ENCODE data around the gene F7.

GRCh38 chr13:113061796-113062425 lies 43.7 kb upstream of the F7 start:
- TF ChIP-seq CTCF (conservative IDR thresholded peaks at IDR 0.05; ENCODE audit: low read depth, low read length) (no peak), FOS (IDR thresholded peaks at IDR 0.05; ENCODE audit: low read depth, low read length) (no peak), POLR2A (IDR thresholded peaks at IDR 0.05; ENCODE audit: low read depth, low read length) (no peak), ELK1 (IDR thresholded peaks at IDR 0.05; ENCODE audit: borderline replicate concordance, low read depth, low read length) (no peak), BHLHE40 (IDR thresholded peaks at IDR 0.05; ENCODE audit: low read depth, low read length) (no peak), RFX5 (IDR thresholded peaks at IDR 0.05; ENCODE audit: low read depth, low read length) (no peak), RCOR1 (IDR thresholded peaks at IDR 0.05; ENCODE audit: insufficient replicate concordance, low read length) (no peak)
